Thoracic aorta (tissue), 2 donors: ENCODE measurements around the gene LRRC4B. TPM values are rescaled to one million over a fixed set of nuclear protein-coding genes. Genes with fewer than 3 reads are reported as not detected.

Experiments used
- ATAC-seq: fragments of 150-250 bp; one replicate; pipeline ENCODE4 v1.8.0; 2017; ENCODE audit warnings: low read depth; ENCODE audit not compliant: insufficient number of reproducible peaks, low FRiP score
- DNase-seq: peaks from one replicate; pipeline ENCODE4 v3.0.0-alpha.2; 2020; ENCODE audit warnings: low spot score
- H3K27ac ChIP-seq, 2 donors: fragments of 200-600 bp; sonication (generic); 1 replicate in 1 of 2; 2 replicates in 1 of 2; pipeline ENCODE4 v1.5.1; 2016; ENCODE audit warnings: mild to moderate bottlenecking in 2 of 2, moderate library complexity in 2 of 2
- H3K27me3 ChIP-seq: fragments of 200-600 bp; sonication (generic); replicated peaks from 2 replicates; pipeline ENCODE4 v1.6.0; 2016; ENCODE audit warnings: mild to moderate bottlenecking; ENCODE audit not compliant: insufficient read depth
- H3K36me3 ChIP-seq: fragments of 200-600 bp; sonication (generic); one replicate; pipeline ENCODE4 v1.5.1; 2016
- H3K4me1 ChIP-seq, 2 donors: fragments of 200-600 bp; sonication (generic); 1 replicate in 1 of 2; 2 replicates in 1 of 2; pipeline versions ENCODE4 v1.5.1 to v1.6.0; 2016; ENCODE audit warnings: low read depth in 2 of 2, mild to moderate bottlenecking in 1 of 2; ENCODE audit not compliant: control insufficient read depth in 1 of 2
- H3K4me3 ChIP-seq: fragments of 200-600 bp; sonication (generic); 2 replicates; pipeline ENCODE4 v1.5.1; 2016; ENCODE audit warnings: mild to moderate bottlenecking
- H3K9me3 ChIP-seq: fragments of 200-600 bp; sonication (generic); 2 replicates; pipeline ENCODE4 v1.5.1; 2016
- CTCF ChIP-seq: fragments of 200-600 bp; sonication (generic); IDR thresholded peaks from one replicate; pipeline ENCODE4 v1.5.1; 2019; ENCODE audit warnings: antibody characterized with exemption
- total RNA-seq, 2 donors: library from RNA; depleted of rRNA; stranded (reverse); fragments of >200 nt; gene quantifications; one replicate each; pipeline versions ENCODE4 v1.1.0 to v1.2.3, GENCODE V29; 2016

Gene LRRC4B
- total RNA-seq, 2 donors from 2014 or later, result 5.3 to 13.7 TPM

- no peak for ATAC-seq
- no peak for TF ChIP-seq CTCF
- H3K27ac ChIP-seq, result no peak overlapping the region
- no peak overlapping the region for H3K4me3 ChIP-seq
- H3K36me3 ChIP-seq, result no peaks in the 10 kb centered on the region
- H3K9me3 ChIP-seq, result no peaks in the 10 kb centered on the region
- H3K4me1 ChIP-seq, result no peaks in the 10 kb centered on the region
- no peaks in the 10 kb centered on the region for H3K27me3 ChIP-seq
- DNase-seq, result no peak
Observed at GRCh38 chr19:50602935-50603334, 34.7 kb upstream of the LRRC4B start.

- no peak for ATAC-seq
Observed at GRCh38 chr19:50602496-50602895, 34.3 kb upstream of the LRRC4B start.

GRCh38 chr19:50602089-50602422, 33.8 kb upstream of the LRRC4B start:
- Histone ChIP-seq H3K27ac (no peak overlapping the region), H3K27me3 (no peaks in the 10 kb centered on the region), H3K9me3 (no peaks in the 10 kb centered on the region), H3K4me1 (no peaks in the 10 kb centered on the region), H3K36me3 (no peaks in the 10 kb centered on the region), H3K4me3 (no peak overlapping the region)
- no peak for ATAC-seq
- no peak for TF ChIP-seq CTCF
- DNase-seq, result no peak

More at GRCh38 chr19:50602496-50602895, 34.3 kb upstream of the LRRC4B start:
- Histone ChIP-seq H3K27ac (no peak overlapping the region), H3K36me3 (no peaks in the 10 kb centered on the region), H3K27me3 (no peaks in the 10 kb centered on the region), H3K4me1 (no peaks in the 10 kb centered on the region), H3K9me3 (no peaks in the 10 kb centered on the region), H3K4me3 (no peak overlapping the region)
- no peak for TF ChIP-seq CTCF
- DNase-seq, result no peak

- no peak overlapping the region for H3K4me3 ChIP-seq
- no peaks in the 10 kb centered on the region for H3K9me3 ChIP-seq
- H3K36me3 ChIP-seq, result no peaks in the 10 kb centered on the region
- H3K4me1 ChIP-seq, result no peaks in the 10 kb centered on the region
- H3K27ac ChIP-seq, result no peak overlapping the region
- no peak for ATAC-seq
- DNase-seq, result no peak
- H3K27me3 ChIP-seq, result no peaks in the 10 kb centered on the region
- TF ChIP-seq CTCF, result no peak
Observed at GRCh38 chr19:50601407-50602088, 33.3 kb upstream of the LRRC4B start.

GRCh38 chr19:50599427-50599826, 31.2 kb upstream of the LRRC4B start:
- no peaks in the 10 kb centered on the region for H3K27me3 ChIP-seq

More at GRCh38 chr19:50599427-50599826, 31.2 kb upstream of the LRRC4B start:
- Histone ChIP-seq H3K36me3 (no peaks in the 10 kb centered on the region), H3K4me3 (no peak overlapping the region), H3K27ac (no peak overlapping the region), H3K4me1 (no peaks in the 10 kb centered on the region), H3K9me3 (no peaks in the 10 kb centered on the region)
- no peak for DNase-seq
- no peak for ATAC-seq
- no peak for TF ChIP-seq CTCF
